ENCODE results near the gene OR2T11. TPM values are rescaled to one million over a fixed set of nuclear protein-coding genes. Genes with fewer than 3 reads are reported as not detected.
"Not testable (repeated sequence)": the region's sequence is repeated elsewhere in the genome, so short reads cannot be mapped to it uniquely, and the experiment has no call there.

The OR2T11 gene
- total and polyA plus RNA-seq, 3 experiments from 2014 or later = not detected

DNA sequence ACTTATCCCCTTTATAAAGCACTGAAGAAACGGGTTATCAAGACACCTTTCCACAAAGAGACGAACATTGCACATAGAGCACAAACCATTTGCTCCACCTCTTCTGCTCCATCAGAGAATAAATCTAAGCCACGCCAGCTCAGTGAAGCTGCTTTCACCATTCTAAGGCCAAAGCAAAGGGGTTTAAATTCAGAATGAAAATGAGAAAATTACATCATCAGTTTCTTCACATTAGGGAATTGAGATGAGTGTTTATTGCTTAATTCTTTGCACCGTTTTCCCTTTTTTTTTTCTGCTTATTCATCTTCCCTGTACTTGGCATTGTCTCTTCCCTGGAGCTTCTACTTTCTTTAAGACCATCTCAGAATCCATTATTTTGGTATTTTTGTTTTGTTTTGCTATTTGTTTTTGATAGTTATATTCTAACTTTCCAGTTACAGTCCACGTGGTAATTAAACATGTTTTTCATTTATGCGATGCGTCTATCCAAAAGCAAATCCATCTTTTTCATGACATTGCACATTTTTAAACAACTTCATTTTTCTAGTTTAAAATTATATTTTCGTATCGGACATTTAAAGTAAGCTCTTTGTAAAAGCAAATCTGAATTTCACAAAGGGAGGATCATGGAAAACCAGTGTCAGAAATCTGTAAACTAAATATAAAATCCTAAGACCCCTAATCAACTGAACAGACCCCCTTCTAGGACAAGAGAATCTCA, 58.5 kb downstream of the OR2T11 start:
- CTCF ChIA-PET = no interaction called here

DNA sequence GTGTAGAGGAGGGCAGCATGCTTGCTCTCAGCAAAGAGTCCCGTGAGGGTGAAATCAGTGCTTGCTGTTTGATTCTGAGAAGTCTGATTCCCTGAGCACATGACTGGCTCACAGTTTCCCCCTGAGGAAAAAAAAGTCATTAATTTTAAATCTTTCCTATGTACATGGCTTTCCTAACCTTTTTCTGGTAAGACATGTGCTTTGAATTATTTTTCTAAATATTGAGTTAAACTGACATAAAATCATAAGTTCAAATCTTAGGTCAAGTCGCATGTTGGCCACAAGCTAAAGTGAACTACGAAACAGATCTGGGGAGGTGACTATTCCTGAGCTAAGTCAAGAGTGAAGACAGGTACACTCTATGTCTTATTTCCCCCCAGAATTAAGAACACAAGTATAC, 60.2 kb downstream of the OR2T11 start, which contains the start of gene OR2T34:
Gene OR2T34, minus strand, starts transcription at position 101 of the 400 bp plus-strand sequence. Its CDS starts 0 bp downstream, at position 101.
- H3K27ac ChIP-seq (ENCODE audit: low read depth, low read length); H3K9me3 Mint-ChIP-seq; H3K4me3 ChIP-seq (ENCODE audit: low read length); H3K36me3 Mint-ChIP-seq; H3K4me1 Mint-ChIP-seq; H3K27ac Mint-ChIP-seq; DNase-seq; H3K4me1 ChIP-seq (ENCODE audit: insufficient read depth, low read length); POLR2A ChIA-PET; H3K9me3 ChIP-seq (ENCODE audit: low read length); H3K27me3 Mint-ChIP-seq; CTCF ChIA-PET; H3K27me3 ChIP-seq (ENCODE audit: insufficient read depth, low read length, poor library complexity, severe bottlenecking); H3K4me3 Mint-ChIP-seq; H3K36me3 ChIP-seq (ENCODE audit: insufficient read depth, low read length): not testable (repeated sequence)

More for the DNA sequence above, 58.5 kb downstream of the OR2T11 start:
- H3K27ac ChIP-seq (ENCODE audit: low read depth, low read length) = no peak overlapping the region
- no peaks in the 10 kb centered on the region for H3K36me3 Mint-ChIP-seq
- no peaks in the 10 kb centered on the region for H3K36me3 ChIP-seq (ENCODE audit: insufficient read depth, low read length)
- H3K27ac Mint-ChIP-seq = no peak overlapping the region
- no peaks in the 10 kb centered on the region for H3K27me3 ChIP-seq (ENCODE audit: insufficient read depth, low read length, poor library complexity, severe bottlenecking)
- H3K9me3 ChIP-seq (ENCODE audit: low read length) = no peaks in the 10 kb centered on the region
- no peak overlapping the region for H3K4me3 ChIP-seq (ENCODE audit: low read length)
- no peaks in the 10 kb centered on the region for H3K4me1 ChIP-seq (ENCODE audit: insufficient read depth, low read length)
- DNase-seq = no peak
- no peaks in the 10 kb centered on the region for H3K4me1 Mint-ChIP-seq
- POLR2A ChIA-PET = no interaction called here
- no peak overlapping the region for H3K4me3 Mint-ChIP-seq
- H3K27me3 Mint-ChIP-seq = peaks cover 0 to 2% of the 10 kb centered on the region in 2 donors
- H3K9me3 Mint-ChIP-seq = no peaks in the 10 kb centered on the region

GRCh38 chr1:248573856-248574255, 61.0 kb downstream of the OR2T11 start:
- DNase-seq; H3K4me1 Mint-ChIP-seq; CTCF ChIA-PET; POLR2A ChIA-PET; H3K4me3 Mint-ChIP-seq; H3K27me3 ChIP-seq (ENCODE audit: insufficient read depth, low read length, poor library complexity, severe bottlenecking); H3K9me3 Mint-ChIP-seq; H3K27me3 Mint-ChIP-seq; H3K36me3 ChIP-seq (ENCODE audit: insufficient read depth, low read length); H3K27ac Mint-ChIP-seq; H3K4me3 ChIP-seq (ENCODE audit: low read length); H3K36me3 Mint-ChIP-seq; H3K9me3 ChIP-seq (ENCODE audit: low read length); H3K4me1 ChIP-seq (ENCODE audit: insufficient read depth, low read length); H3K27ac ChIP-seq (ENCODE audit: low read depth, low read length): not testable (repeated sequence)

Other genes starting within 250 kb of the OR2T11 start
- gene OR2T1, start 232.0 kb downstream of the OR2T11 start, total RNA-seq = not detected
- not detected for gene OR2T1, start 232.0 kb downstream of the OR2T11 start, polyA plus RNA-seq
- not detected for gene OR2T2, start 189.5 kb downstream of the OR2T11 start, total RNA-seq
- not detected for gene OR2T2, start 189.5 kb downstream of the OR2T11 start, polyA plus RNA-seq
- not detected for gene OR2T3, start 161.7 kb downstream of the OR2T11 start, total RNA-seq
- gene OR2T3, start 161.7 kb downstream of the OR2T11 start, polyA plus RNA-seq = not detected
- not detected for gene OR2T5, start 146.5 kb downstream of the OR2T11 start, total RNA-seq
- gene OR2T5, start 146.5 kb downstream of the OR2T11 start, polyA plus RNA-seq = not detected
- gene OR2G6, start 127.0 kb downstream of the OR2T11 start, total RNA-seq = not detected
- gene OR2G6, start 127.0 kb downstream of the OR2T11 start, polyA plus RNA-seq = not detected
- not detected for gene OR2T29, start 72.3 kb downstream of the OR2T11 start, total RNA-seq
- not detected for gene OR2T29, start 72.3 kb downstream of the OR2T11 start, polyA plus RNA-seq
- not detected for gene OR2T34, start 60.3 kb downstream of the OR2T11 start, total RNA-seq
- not detected for gene OR2T34, start 60.3 kb downstream of the OR2T11 start, polyA plus RNA-seq
- not detected for gene OR2T10, start 37.4 kb downstream of the OR2T11 start, total RNA-seq
- gene OR2T10, start 37.4 kb downstream of the OR2T11 start, polyA plus RNA-seq = not detected
- not detected for gene OR2T35, start 10.2 kb upstream of the OR2T11 start, total RNA-seq
- gene OR2T35, start 10.2 kb upstream of the OR2T11 start, polyA plus RNA-seq = not detected
- gene OR2T27, start 20.4 kb upstream of the OR2T11 start, total RNA-seq = not detected
- gene OR2T27, start 20.4 kb upstream of the OR2T11 start, polyA plus RNA-seq = not detected
- gene OR14I1, start 67.7 kb upstream of the OR2T11 start, total RNA-seq = not detected
- not detected for gene OR14I1, start 67.7 kb upstream of the OR2T11 start, polyA plus RNA-seq
- gene LYPD8, start 120.7 kb upstream of the OR2T11 start, total RNA-seq = not detected
- not detected for gene LYPD8, start 120.7 kb upstream of the OR2T11 start, polyA plus RNA-seq
- 10 to 100 TPM; 20.1 to 21.8 TPM for gene SH3BP5L, start 190.8 kb upstream of the OR2T11 start, total RNA-seq
- 3.8 TPM for gene SH3BP5L, start 190.8 kb upstream of the OR2T11 start, polyA plus RNA-seq
- 10 to 100 TPM; 52.1 to 55.2 TPM for gene ZNF672, start 203.1 kb upstream of the OR2T11 start, total RNA-seq
- 29.6 TPM for gene ZNF672, start 203.1 kb upstream of the OR2T11 start, polyA plus RNA-seq
- 10 to 100 TPM; 56.0 to 58.7 TPM for gene ZNF692, start 224.0 kb upstream of the OR2T11 start, total RNA-seq
- gene ZNF692, start 224.0 kb upstream of the OR2T11 start, polyA plus RNA-seq = 9.6 TPM